DMS 273 treated with DMSO at 0.1 percent for 48 hours (cell line): Measurements from ENCODE around the gene IL15.
"Not testable (repeated sequence)": the region's sequence is repeated elsewhere in the genome, so short reads cannot be mapped to it uniquely, and the experiment has no call there.

Source experiments
- DNase-seq: peaks from one replicate; lab custom pipeline; 2025; lab: John Stamatoyannopoulos, UW

Gene IL15

GRCh38 chr4:141636082-141636770 is at the start of gene IL15:
TSS of gene IL15 (plus strand) at chr4:141636583. CDS start at chr4:141719465, 82,882 bp downstream.
- DNase-seq = no peak

GRCh38 chr4:141587897-141588296 is 48.5 kb upstream of the IL15 start:
- DNase-seq = no peak

GRCh38 chr4:141595531-141595930 is 40.9 kb upstream of the IL15 start:
- DNase-seq = no peak

DNA sequence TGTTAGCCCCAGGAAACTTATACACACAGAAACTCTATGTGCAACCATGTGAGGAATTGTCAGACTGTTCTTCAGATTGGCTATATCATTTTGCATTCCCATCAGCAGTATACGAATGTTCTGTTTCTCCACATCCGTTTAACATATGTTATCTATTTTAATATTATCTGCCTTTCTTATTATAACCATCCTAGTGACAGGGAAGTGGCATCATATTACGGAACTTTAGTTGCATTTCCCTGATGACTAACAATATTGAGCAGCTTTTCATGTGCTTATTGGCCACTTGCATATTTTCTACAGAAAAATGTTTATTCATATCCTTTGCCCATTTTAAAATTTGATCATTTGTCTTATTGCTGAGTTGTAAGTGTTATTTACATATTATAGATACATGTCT is 36.5 kb upstream of the IL15 start:
- DNase-seq = no peak

DNA sequence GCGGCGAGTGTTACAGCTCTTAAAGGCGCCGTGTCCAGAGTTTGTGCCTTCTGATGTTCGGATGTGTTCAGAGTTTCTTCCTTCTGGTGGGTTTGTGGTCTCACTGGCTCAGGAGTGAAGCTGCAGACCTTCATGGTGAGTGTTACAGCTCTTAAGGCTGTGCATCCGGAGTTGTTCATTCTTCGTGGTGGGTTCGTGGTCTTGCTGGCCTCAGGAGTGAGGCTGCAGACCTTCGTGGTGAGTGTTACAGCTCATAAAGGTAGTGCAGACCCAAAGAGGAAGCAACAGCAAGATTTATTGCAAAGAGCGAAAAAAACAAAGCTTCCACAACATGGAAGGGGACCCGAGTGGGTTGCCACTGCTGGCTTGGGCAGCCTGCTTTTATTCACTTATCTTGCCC is 31.7 kb upstream of the IL15 start:
- not testable (repeated sequence) for DNase-seq

GRCh38 chr4:141605425-141605856 is 30.9 kb upstream of the IL15 start:
- DNase-seq = no peak

DNA sequence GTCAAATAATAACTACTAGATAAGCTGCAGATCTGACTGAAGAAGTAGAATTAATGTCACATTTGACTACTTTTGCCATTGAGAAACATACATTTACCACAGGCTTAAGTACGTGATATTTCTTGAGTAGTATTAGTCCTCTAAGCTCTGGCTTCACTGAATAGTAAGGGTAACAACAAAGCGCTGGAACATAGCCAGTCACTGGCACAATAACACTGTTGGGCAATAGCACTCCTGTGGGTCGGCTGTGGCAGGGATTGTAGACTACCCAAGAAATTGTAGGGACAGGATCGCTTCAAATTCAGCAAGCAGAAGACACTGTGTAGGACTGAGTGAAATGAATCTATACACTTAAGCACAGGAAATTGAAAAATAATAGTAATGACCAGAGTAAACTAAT is 27.1 kb upstream of the IL15 start:
- no peak for DNase-seq

GRCh38 chr4:141610365-141610764 is 26.0 kb upstream of the IL15 start:
- no peak for DNase-seq

- DNase-seq = no peak
These were observed 21.4 kb upstream of the IL15 start for GRCh38 chr4:141614878-141615586.

DNA sequence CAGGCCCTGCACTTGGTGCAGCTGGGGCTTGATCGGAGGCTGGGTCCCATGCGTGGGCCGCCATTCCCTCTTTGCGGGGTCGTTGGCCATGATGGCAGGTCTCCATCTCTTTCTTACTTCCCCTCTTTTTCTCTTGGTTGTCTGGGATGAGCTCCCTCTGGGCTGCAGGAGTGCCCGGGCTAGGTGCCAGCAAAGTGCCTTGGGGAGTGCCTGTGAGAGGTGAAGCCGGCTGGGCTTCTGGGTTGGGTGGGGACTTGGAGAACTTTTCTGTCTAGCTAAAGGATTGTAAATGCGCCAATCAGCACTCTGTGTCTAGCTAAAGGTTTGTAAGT is 20.8 kb upstream of the IL15 start:
- DNase-seq = not testable (repeated sequence)

GRCh38 chr4:141620715-141621114 is 15.7 kb upstream of the IL15 start:
- no peak for DNase-seq

DNA sequence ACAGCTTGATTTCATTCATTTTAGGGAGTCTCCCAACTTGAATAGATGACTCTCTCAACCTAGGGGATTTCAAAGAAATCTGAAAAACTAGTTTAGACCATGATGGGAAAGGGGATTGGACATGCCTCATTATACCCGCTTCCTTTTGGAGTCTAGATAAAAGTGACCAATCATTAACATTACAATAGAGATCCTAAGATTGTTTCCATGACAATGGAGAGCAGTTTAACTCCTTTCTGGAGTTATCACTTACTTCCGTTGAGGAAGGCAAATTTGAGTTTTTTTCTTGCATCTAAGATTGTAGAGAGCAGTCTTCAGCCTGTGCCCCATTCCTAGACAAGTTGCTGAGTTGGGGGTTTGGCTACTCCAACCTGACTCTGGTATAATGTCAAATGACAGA is 11.4 kb upstream of the IL15 start:
- DNase-seq = no peak

DNA sequence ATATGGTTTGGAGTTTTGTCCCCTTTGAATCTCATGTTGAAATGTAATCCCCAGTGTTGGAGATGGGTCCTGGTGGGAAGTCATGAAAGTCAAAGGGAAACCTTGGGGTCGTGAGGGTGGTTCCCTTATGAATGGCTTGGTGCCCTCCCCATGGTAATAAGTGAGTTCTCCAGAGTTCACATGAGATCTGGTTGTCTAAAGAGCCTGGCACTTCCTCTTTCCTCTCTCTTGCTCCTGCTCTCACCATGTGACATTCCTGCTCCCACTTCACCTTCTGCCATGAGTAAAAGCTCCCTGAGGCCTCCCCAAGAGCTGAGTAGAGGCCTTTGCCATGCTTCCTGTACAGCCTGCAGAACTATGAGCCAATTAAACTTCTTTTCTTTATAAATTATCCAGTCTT is 5.5 kb upstream of the IL15 start:
- DNase-seq = no peak

DNA sequence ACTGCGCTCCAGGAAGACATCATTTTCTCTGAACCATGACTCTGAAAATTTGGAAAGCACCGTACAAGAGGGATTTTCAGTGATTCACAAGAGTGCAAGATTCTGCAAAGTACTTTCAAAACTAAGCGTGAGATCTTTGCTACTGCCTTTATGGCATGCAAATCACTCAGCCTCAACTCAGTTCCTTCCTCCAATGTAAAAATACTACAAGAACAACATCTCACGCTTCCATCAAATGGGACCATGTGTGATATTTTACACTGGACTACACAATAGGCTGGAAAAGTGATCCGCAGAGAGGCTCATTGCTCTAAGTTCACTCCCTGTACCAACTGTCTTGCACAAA is 674 bp upstream of the IL15 start:
- no peak for DNase-seq

- no peak for DNase-seq
These were observed 533 bp downstream of the IL15 start for GRCh38 chr4:141636771-141637460.

- DNase-seq = no peak
These were observed 1.2 kb downstream of the IL15 start for GRCh38 chr4:141637565-141637964.

GRCh38 chr4:141638230-141638629 is 1.8 kb downstream of the IL15 start:
- no peak for DNase-seq

GRCh38 chr4:141640696-141641095 is 4.3 kb downstream of the IL15 start:
- DNase-seq = no peak

- DNase-seq = no peak
These were observed 5.7 kb downstream of the IL15 start for GRCh38 chr4:141642063-141642462.

- no peak for DNase-seq
These were observed 6.3 kb downstream of the IL15 start for GRCh38 chr4:141642711-141643110.

- no peak for DNase-seq
These were observed 7.2 kb downstream of the IL15 start for GRCh38 chr4:141643557-141643956.

DNA sequence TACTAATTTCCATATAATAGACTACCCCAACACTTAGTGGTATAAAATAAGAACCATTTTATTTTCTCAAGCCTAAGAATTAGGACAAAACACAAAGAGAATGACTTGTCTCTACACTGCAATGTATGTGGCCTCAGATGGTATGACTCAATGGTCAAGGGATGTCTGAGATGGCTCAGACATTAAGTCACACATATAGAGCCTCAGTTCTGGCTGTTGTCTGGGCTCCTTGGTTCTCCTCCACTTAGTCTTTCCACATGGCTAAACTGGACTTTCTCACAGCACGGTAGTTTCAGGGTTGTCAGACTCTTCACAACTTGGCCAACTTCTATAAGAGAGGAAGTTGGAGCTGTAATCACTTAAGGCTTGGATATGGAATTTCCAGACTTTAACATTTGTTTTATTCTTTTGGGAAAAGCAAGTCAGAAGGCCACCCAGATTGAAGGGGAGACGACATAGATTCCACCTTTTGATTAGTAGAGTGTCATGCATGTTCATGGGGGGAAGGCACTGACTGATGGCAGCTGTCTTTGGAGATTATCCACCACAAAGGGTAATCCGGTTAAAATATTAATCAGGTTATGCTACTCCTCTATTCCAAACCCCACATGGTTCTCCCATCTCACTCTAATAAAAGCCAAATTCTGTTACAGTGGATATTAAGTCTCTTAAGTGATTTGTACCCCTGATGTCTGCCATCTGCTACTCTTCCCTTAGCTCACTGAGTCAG is 9.4 kb downstream of the IL15 start:
- DNase-seq = no peak

GRCh38 chr4:141646969-141647368 is 10.6 kb downstream of the IL15 start:
- no peak for DNase-seq
